ENCODE measurements around the gene RHOH.

- TF ChIP-seq ARNTL (CRISPR knock-in tag; IDR thresholded peaks at IDR 0.05; ENCODE audit: borderline replicate concordance, low read depth) = no peak
- TF ChIP-seq ZC3H10 (CRISPR knock-in tag; IDR thresholded peaks at IDR 0.05) = no peak
- TF ChIP-seq, protein P1, sequence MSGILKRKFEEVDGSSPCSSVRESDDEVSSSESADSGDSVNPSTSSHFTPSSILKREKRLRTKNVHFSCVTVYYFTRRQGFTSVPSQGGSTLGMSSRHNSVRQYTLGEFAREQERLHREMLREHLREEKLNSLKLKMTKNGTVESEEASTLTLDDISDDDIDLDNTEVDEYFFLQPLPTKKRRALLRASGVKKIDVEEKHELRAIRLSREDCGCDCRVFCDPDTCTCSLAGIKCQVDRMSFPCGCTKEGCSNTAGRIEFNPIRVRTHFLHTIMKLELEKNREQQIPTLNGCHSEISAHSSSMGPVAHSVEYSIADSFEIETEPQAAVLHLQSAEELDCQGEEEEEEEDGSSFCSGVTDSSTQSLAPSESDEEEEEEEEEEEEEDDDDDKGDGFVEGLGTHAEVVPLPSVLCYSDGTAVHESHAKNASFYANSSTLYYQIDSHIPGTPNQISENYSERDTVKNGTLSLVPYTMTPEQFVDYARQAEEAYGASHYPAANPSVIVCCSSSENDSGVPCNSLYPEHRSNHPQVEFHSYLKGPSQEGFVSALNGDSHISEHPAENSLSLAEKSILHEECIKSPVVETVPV (CRISPR knock-in tag; IDR thresholded peaks at IDR 0.05) = no peak
Observed at GRCh38 chr4:40205259-40206198, 8.7 kb downstream of the RHOH start.

All from SK-N-SH treated with all-trans-retinoic acid at 6 μM for 48 hours (cell line).